ENCODE results near the gene TM7SF3.
"Not testable (repeated sequence)": the region's sequence is repeated elsewhere in the genome, so short reads cannot be mapped to it uniquely, and the experiment has no call there.

TM7SF3 gene, protein sequence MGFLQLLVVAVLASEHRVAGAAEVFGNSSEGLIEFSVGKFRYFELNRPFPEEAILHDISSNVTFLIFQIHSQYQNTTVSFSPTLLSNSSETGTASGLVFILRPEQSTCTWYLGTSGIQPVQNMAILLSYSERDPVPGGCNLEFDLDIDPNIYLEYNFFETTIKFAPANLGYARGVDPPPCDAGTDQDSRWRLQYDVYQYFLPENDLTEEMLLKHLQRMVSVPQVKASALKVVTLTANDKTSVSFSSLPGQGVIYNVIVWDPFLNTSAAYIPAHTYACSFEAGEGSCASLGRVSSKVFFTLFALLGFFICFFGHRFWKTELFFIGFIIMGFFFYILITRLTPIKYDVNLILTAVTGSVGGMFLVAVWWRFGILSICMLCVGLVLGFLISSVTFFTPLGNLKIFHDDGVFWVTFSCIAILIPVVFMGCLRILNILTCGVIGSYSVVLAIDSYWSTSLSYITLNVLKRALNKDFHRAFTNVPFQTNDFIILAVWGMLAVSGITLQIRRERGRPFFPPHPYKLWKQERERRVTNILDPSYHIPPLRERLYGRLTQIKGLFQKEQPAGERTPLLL

DNA sequence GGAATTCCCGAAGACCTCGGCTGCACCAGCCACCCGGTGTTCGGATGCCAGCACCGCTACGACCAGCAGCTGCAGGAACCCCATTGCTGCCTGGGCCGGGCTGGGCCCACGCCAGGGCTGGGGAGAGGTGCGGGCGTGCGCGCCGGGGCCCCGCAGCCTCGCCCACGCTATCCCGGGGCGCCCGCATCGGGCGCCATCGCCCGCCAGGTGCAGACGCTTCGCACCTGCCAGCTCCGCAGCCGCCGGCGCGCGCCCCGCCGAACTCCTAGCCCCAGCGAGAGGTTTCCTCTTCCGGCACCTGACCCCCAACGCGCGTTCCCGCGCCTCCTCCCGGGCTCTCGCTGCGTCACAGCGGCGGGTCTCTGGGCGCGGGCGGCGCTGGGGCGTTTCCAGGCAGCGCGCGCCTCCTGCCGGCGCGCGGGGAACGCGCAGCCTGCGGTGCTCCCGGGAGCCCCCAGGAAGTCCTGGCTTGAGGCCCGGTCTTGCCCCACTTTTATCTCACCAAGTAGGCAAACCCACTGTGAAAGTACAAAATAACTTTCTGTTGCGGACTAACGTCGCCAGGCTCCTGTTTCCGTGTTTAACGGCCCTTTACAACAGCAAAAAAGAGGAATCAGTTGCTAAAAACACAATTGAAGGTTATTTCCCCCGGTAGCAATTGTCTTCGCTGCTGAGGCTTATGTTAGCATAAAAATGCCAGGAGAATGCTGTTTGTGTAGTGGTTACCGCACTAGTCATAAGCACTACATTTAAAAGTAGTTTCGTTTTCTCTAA is at the start of gene TM7SF3:
TM7SF3 (minus strand) TSS at position 300 of the 774 bp plus-strand sequence; CDS start at position 84, 216 bp downstream.
- DNase-seq (ENCODE audit: low spot score) = peak; percentile 87

DNA sequence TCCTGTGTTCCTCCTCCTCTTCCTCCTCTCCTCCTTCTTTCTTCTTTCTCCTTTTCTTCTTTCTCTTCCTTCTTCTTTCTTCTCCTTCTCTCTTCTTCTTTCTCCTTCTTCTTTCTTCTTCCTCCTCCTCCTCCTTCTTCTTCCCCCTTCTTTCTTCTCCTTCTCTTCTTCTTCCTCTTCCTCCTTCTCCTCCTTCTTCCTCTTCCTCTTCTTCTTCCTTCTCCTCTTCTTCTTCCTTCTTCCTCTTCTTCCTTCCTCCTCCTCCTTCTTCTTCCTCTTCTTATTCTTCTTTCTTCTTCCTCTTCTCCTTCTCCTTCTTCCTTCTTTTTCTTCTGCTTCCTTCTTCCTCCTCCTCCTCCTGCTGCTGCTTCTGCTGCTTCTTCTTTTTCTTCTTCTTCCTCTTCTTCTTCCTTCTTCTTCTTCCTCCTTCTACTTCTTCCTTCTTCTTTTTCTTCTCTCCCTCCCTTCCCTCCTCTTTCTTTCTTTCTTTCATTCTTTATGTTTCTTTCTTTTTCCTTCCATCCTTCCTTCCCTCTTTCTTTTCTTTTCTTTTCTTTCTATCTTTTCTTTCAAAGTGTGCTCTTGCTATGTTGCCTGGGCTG is 49.2 kb upstream of the TM7SF3 start:
- no peak for DNase-seq (ENCODE audit: low spot score)

DNA sequence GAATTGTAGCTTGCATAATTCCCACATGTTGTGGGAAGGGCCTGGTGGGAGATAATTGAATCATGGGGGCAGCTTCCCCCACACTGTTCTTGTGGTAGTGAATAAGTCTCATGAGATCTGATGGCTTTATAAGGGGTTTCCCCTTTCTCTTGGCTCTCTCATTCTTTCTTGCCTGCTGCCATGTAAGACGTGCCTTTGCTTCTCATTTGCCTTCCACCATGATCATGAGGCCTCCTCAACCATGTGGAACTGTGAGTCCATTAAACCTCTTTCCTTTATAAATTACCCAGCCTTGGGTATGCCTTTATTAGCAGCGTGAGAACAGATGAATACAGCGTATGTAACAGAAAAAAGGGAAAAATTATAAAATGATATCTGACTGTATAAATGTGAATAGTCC is 47.1 kb upstream of the TM7SF3 start:
- no peak for DNase-seq (ENCODE audit: low spot score)

DNA sequence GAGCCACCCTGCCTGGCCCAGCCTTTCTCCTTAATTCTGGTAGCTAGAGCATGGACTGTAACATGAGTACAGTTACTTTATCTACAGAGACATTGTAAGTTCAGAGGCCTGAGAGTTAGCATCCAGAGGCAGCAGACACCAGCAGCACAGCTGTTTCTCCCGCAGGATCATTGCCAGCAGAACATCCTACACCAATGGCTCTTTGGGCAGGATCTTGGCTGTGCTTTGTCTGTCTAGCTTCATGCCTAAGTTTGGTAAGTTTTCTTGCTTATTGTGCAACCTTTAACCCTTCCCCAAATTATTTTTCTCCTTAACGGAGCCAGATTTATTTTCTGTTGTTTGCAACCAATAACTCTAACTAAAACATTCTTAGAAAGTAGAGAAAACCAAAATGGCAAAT is 46.6 kb upstream of the TM7SF3 start:
- no peak for DNase-seq (ENCODE audit: low spot score)

DNA sequence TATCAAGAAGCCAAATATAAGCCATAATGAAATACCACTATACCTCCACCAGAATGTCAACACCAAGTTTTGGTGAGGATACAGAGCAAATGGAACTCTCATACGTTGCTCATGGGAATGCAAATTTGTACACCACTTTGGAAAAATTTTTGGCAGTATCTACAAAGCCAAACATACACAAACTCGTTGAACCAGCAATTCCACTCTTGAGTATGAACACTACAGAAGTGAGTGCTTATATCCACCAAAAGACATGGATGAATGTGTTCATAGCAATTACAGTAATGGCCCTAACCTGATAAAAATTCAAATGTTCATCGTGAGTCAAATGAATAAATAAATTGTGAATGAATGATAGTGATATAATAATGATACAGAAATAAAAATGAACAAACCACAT is 43.4 kb upstream of the TM7SF3 start:
- no peak for DNase-seq (ENCODE audit: low spot score)

DNA sequence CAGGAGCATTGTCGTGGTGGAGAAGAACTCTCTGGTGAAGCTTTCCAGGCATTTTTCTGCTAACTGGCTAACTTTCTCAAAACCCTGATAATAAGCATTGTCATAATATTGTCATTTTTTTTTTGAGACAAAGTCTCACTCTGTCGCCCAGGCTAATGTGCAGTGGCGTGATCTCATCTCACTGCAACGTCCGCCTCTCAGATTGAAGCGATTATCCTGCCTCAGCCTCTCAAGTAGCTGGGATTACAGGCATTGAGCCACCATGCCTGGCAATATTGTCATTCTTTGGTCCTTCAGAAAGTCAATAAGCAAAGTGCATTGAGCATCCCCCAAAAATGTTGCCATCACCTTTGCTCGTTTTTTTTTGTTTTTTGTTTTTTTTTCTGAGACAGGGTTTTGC is 41.8 kb upstream of the TM7SF3 start:
- no peak for DNase-seq (ENCODE audit: low spot score)

DNA sequence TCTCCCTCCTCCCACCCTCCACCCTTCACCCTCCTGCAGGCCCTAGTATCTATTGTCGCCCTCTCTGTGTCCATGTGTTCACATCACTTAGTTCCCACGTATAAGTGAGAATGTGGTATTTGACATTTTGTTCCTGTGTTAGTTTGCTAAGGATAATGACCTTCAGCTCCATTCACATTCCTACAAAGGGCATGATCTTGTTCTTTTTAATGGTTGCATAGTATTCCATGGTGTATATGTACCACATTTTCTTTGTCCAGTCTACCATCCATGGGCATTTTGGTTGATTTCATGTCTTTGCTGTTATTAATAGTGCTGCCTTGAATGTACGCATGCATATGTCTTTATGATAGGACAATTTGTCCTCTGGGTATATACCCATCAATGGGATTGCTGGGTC is 38.6 kb upstream of the TM7SF3 start:
- no peak for DNase-seq (ENCODE audit: low spot score)

DNA sequence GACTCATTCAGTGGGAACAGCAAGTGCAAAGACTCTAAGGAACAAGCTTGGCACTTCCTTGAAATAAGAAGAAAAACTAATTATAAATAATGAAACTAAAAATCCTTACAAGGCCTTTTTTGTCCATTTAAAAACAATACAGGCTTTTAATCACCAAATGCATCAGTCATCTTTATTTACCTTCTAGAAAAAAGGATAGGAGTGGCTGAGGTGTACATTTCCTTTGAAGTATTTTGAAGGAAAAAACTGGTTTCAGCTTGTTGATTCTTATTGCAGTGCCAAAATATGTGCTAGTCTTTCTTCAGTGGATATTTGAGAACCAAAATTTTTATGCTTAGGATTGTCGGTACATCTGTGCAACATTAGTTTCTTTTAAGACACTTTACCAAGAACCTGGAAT is 38.0 kb upstream of the TM7SF3 start:
- no peak for DNase-seq (ENCODE audit: low spot score)

DNA sequence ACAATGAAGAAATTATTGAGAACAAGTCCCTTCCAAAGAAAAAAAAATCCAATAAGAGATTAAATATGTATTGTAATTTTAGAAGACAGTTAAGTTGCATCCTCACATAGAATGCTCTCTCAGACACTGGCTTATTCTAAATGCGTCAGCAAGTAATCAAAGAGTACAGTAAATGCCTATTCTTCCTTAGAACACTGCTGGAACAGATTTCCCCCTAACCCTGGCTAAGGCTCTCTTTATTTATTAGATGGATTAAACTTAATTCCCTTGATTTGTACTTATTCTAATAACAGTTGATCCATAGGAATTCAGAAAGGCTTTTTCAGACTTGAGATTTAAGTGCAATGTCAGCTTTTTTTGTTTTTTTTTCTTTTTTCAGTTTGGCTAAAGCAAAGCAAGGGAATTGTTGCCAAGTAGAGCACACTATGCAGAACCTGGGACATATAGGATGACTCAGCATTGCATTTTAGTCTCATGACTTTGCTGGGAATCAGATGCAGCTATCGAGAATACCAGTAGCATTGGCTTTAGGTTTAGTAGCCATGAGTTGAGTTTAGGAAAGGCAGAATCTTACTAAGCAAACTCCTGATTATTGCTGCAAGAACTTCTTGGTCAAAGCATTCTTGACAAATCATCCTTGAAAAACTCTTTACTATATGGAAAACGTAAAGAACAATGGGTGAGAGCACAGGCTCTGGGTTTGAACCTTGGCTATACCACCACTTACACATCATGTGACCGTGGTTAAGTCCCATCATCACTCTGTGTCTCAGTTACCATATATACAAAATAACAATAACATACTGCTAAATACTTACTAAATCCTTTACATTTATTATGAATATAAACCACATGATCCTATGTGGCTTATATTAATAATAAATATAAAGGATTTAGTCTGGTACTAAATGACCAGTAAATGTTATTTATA is 34.9 kb upstream of the TM7SF3 start:
- DNase-seq (ENCODE audit: low spot score) = no peak

DNA sequence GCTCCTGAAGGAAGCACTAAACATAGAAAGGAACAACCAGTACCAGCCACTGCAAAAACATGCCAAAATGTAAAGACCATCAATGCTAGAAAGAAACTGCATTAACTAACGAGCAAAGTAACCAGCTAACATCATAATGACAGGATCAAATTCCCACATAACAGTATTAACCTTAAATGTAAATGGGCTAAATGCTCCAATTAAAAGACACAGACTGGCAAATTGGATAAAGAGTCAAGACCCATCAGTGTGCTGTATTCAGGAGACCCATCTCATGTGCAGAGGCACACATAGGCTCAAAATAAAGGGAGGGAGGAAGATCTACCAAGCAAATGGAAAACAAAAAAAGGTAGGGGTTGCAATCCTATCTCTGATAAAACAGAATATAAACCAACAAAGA is 27.8 kb upstream of the TM7SF3 start:
- DNase-seq (ENCODE audit: low spot score) = not testable (repeated sequence)

DNA sequence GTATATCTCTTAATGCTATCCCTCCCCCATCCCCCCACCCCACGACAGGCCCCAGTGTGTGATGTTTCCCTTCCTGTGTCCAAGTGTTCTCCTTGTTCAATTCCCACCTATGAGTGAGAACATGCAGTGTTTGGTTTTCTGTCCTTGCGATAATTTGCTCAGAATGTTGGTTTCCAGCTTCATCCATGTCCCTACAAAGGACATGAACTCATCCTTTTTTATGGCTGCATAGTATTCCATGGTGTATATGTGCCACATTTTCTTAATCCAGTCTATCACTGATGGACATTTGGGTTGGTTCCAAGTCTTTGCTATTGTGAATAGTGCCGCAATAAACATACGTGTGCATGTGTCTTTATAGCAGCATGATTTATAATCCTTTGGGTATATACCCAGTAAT is 26.5 kb upstream of the TM7SF3 start:
- not testable (repeated sequence) for DNase-seq (ENCODE audit: low spot score)

DNA sequence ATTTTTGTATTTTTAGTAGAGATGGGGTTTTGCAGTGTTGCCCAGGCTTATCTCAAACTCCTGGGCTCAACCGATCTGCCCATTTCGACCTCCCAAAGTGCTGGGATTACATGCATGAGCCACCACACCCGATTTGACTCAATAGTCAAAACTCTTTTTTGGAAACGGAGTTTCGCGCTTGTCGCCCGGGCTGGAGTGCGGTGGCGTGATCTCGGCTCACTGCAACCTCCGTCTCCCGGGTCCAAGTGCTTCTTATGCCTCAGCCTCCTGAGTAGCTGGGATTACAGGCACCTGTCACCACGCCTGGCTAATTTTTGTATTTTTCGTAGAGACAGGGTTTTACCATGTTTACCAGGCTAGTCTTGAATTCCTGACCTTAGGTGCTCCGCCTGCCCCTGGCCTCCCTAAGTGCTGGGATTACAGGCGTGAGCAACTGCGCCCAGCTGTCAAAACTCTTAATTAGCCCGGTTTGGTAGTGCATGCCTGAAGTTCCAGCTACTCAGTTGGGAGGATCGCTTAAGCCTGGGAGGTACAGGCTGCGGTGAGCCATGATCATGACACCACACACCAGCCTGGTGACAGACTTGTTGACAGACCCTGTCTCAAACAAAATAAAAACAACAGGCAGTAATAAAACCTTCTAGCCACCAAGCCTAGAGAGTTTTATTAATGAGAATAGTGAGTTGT is 20.6 kb upstream of the TM7SF3 start:
- DNase-seq (ENCODE audit: low spot score) = no peak

DNA sequence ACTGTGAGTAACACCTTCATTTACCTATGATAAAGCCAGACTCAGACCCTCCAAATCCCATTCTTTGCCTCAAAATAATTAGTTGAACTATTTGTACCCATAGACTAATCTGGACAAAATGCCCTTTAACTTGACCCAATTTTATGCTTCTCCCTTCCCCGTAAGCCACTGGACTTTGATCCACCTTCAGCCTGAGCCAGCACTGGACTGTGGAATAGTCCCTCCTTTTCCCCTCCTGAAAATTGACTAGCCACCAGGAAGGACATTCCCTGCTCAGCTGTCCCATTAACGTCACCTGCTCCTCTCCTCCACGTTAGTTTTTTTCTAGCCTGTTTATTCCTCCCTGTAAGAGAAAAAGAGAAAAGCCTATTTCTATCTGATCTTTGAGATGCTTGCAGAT is 18.5 kb upstream of the TM7SF3 start:
- DNase-seq (ENCODE audit: low spot score) = no peak

DNA sequence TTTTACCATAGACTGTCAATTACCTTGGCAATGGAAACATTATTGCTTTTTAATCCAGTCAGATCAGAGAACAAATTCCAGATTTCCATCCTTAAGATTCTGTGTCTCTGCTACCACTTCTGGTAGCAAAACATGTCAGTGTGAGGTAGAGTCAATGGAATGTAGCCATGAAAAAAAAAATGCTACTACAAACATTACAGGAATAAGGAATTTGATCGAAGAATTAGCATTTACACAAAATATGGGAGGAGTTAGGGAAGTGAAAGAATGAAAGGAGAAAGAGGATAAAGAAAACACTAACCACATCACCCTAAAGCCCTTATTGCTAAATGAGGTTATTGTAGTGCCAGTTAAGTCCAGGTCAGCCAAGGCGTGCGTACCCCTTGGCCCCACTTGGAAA is 17.3 kb upstream of the TM7SF3 start:
- no peak for DNase-seq (ENCODE audit: low spot score)

DNA sequence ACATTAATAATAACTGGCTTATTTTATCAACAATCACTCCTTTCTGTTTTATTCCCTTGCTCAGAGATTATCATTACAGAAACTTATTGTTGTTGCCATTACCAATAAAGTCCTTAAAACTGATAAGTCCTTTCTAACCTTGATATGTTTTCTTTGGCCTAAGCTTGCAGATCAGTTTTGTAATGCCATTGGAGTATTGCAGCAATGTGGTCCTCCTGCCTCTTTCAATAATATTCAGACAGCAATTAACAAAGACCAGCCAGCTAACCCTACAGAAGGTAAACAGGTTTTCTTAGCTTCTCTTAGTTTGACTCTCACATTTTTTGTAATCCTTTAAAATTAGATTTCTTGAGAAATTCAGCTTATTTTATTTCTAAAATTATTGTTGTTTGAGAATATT is 12.1 kb upstream of the TM7SF3 start:
- DNase-seq (ENCODE audit: low spot score) = no peak

DNA sequence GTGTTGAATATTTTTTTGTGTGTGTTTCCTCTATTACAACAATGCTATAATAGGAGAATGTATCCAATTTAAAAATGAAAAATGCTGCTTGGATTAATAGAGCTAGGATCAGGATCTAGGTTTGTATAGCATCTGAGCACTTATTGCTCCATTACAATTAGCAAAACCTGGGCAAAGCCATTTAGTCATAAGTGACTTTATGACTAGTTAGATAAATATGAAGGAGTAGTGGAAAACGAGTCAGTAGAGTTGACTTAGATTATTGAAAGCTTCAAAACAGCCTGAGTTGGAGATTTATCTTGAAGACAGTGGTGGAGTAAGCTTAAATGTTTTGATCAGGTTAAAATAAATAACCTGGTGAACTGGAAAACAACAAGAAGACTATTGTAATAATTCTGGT is 10.9 kb upstream of the TM7SF3 start:
- DNase-seq (ENCODE audit: low spot score) = no peak

DNA sequence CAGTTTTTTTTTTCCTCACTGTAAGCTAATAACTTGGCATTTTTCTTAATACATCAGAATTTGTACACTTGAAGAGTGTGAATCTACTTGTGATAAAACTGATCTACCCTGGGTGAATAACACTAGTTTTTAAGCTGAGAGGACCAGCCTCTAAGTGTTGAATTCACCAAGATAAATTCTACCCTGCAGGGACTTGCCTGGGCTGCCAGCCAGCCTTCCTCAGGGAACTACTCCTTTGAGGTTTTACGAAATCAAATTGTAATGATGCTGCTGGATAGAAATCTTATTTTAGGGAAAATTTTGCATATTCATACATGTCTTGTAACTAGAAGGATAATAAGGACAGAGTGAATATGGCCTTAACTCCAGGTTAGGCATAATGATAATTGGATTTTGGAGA is 10.1 kb upstream of the TM7SF3 start:
- no peak for DNase-seq (ENCODE audit: low spot score)

DNA sequence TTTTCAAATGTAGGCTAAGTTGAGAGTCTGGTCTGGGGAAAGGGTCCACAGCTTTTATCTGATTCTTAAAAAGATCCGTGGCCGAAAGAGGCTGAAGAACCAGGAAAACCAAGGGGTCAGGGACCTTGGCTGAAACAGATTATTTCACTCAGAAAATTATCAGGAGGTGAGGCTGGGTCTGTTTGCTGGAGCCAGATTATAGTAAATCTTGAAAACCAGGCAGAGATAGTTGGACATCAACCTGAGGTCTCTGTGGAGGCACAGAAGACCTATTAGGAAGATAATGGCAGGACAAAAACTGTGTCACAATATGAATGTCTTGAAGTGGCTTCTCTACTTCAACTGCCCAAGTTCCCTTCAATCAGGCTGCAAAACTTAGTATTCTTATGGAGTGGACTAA is 6.6 kb upstream of the TM7SF3 start:
- DNase-seq (ENCODE audit: low spot score) = no peak

DNA sequence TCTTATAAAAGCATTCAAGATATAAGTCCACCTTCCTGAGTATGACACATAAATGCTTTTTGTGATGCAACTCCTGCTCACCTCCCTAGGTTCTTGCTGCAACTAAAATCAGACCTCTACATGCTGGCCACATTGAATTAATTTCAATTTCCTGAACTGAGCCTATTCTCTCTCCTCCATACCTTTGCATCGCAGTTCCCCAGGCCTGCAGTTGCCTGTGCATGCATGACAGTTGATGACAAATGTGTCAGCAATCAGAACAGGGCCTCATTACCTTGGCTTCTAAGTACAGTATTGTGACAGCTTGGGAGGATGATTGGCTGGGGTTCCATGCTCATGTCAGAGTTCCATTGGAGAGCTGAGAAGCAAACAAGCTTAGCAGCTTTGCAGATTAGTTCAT is 3.9 kb upstream of the TM7SF3 start:
- no peak for DNase-seq (ENCODE audit: low spot score)

DNA sequence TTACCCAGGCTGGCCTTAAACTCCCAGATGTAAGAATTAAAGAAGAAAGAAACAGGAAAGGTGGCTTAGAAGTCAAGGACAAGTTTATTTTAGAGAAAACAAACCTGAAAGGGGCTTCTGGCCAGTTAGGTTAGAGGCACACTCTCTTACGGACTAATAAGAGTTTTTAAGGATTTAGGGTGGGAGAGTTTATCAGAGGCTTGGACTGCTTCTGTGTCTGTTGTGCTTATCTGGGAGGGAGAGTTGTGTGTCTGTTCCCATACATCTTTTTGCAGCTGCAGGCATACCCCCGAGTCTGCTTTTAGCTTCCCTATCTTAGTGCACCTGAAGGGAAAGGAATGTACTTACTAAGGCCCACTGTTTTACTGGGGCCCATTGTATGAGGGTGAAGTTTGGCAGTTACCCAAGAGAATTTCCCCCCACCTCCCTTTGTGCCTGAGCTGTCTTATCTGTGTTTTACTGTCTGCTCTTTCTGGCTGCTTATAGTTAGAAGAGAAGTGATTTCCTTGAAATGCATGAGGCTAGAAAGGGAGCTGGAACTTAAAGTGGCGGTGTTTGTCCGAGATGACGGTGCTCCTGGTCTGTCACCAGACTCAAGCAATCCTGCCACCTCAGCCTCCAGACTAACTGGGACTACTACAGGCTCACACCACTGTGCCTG is 3.1 kb upstream of the TM7SF3 start:
- DNase-seq (ENCODE audit: low spot score) = not testable (repeated sequence)

DNA sequence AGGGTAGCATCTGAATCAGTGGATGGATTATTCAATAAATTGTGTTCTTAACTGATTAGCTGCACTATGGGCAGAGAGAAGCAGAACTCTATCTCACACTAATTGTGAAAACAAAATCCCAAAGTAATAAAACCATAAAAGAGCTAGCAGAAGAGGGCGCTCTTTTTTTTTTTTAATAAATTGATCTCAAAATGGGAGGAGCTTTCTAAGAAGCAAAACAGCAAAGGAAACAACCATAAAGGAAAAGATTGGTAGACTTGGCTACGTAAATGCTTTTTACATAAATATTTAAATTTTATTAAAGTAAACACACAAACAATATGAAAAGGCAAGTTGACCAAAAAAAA is 1.5 kb upstream of the TM7SF3 start:
- peak; percentile 24 for DNase-seq (ENCODE audit: low spot score)

Measured in globus pallidus (tissue), 1 donor.